ENCODE measurements around the gene POMP.
A peak's percentile ranks its signal among the peaks of the same experiment; 100 is the strongest.

POMP gene

DNA sequence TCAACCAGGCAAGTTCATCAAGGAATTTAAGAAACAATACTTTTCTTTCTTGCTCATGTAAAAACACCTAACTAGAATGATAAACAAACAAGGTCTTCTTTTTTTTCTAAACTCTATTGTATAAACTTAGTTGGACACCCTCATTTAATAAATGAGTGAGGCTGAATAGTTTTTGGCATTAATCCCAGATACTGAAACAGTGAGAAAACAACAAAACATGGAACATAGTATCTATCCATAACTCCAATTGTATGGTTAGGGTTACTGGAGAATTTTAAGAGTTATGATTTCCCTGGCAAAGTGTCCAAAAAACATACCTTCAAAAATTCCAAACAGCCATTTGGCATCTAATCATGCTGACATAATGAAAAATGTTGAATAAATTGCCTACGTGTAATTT, 5.8 kb upstream of the POMP start:
- Histone ChIP-seq H3K36me3 (no peaks in the 10 kb centered on the region), H3K27ac (no peak overlapping the region), H3K27me3 (no peaks in the 10 kb centered on the region), H3K4me1 (peaks cover 0 to 16% (median 11%) of the 10 kb centered on the region in 4 donors), H3K4me3 (no peak overlapping the region), H3K9me3 (no peaks in the 10 kb centered on the region)
- DNase-seq = no peak
- intact Hi-C loops (cut with DNase I; ENCODE audit: low total_unique reads) = no loop called here
- TF ChIP-seq, protein P1, sequence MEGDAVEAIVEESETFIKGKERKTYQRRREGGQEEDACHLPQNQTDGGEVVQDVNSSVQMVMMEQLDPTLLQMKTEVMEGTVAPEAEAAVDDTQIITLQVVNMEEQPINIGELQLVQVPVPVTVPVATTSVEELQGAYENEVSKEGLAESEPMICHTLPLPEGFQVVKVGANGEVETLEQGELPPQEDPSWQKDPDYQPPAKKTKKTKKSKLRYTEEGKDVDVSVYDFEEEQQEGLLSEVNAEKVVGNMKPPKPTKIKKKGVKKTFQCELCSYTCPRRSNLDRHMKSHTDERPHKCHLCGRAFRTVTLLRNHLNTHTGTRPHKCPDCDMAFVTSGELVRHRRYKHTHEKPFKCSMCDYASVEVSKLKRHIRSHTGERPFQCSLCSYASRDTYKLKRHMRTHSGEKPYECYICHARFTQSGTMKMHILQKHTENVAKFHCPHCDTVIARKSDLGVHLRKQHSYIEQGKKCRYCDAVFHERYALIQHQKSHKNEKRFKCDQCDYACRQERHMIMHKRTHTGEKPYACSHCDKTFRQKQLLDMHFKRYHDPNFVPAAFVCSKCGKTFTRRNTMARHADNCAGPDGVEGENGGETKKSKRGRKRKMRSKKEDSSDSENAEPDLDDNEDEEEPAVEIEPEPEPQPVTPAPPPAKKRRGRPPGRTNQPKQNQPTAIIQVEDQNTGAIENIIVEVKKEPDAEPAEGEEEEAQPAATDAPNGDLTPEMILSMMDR (IDR thresholded peaks at IDR 0.05) = no peak

DNA sequence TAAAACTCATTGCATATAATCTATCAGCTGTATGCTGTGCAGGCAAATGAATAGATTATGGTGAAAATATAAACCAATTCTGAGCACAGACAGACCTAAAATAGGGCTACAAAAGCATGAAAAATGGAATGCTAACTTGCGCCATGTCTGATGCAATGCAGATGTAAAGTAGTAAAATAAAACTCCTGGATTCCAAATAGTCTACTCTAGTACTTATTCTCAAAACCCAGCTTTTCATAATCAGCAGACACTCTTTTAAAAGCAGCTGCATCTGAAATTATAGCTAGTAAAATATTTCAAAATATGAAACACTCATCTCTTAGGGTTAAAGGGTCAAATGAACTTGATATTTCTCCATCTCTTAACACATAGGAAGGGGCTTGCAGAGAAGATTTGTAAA, 4.7 kb upstream of the POMP start:
- TF ChIP-seq, protein P1 (IDR thresholded peaks at IDR 0.05) = no peak
- Histone ChIP-seq H3K9me3 (no peaks in the 10 kb centered on the region), H3K36me3 (no peaks in the 10 kb centered on the region), H3K27me3 (no peaks in the 10 kb centered on the region), H3K4me3 (no peak overlapping the region), H3K4me1 (peaks cover 0 to 17% (median 12%) of the 10 kb centered on the region in 4 donors), H3K27ac (no peak overlapping the region)
- no peak for DNase-seq
- intact Hi-C loops (cut with DNase I; ENCODE audit: low total_unique reads) = no loop called here

DNA sequence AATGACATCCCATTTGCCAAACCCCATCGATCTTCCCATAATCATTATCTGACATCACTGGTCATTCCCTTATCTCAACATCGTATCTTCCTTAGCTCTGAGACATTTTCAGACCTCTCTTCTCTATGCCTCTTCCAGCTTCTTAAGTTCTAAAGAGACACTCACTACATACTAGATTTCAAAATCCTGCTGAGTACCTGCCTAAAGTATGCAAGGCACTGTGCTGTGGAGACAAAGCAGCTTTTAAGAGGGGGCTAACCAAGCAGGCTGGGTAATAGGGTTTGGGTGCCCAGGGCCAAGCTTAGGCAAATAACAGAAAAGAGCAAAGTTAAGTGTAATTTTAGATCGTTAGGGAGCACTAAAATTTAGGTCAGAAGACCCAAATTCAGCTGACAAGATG, 3.4 kb upstream of the POMP start:
- H3K4me1 ChIP-seq = peaks cover 0 to 27% (median 22%) of the 10 kb centered on the region in 4 donors
- intact Hi-C loops (cut with DNase I; ENCODE audit: low total_unique reads) = loop anchor here (5.0 kb wide), 1 partner anchor 62 kb away; the partner anchor contains the start of gene SLC46A3
- H3K36me3 ChIP-seq = no peaks in the 10 kb centered on the region
- H3K9me3 ChIP-seq = no peaks in the 10 kb centered on the region
- H3K4me3 ChIP-seq = no peak overlapping the region
- TF ChIP-seq, protein P1 (IDR thresholded peaks at IDR 0.05) = no peak
- DNase-seq = no peak
- no peaks in the 10 kb centered on the region for H3K27me3 ChIP-seq
- no peak overlapping the region for H3K27ac ChIP-seq

DNA sequence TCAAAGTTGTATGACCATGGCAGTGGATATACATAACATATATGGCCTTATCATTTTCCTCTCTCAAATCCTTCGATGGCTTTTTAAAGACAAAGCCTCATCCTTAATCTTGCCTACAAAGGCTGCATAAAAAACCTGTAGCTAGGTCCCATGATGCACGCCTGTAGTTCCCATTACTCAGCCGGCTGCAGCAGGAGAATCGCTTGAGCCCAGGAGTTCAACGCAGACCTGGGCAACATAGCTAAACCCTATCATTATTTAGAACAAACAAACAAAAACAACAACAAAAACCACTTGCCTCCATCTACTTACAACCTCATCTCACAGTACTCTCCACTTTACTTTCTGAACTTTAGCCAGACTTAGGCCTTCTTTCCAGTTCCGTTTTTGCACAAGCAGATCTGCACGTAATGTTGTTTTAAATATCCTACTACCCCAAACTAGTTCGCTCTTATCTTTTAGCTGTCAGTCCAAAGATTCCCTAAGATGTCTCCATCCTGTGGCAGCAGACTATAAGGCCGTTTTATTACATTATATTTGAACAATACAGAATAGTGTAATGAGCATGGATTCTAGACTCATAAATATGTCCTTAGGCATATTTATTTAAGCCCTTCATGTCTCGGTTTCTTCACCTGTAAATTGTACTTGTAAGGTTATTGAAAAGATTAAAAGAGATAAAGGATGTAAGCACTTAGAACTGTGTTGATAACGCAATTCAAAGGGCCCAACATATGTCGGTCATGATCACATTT, 969 bp upstream of the POMP start:
- H3K27me3 ChIP-seq = no peaks in the 10 kb centered on the region
- intact Hi-C loops (cut with DNase I; ENCODE audit: low total_unique reads) = loop anchor here (5.0 kb wide), 1 partner anchor 59 kb away; the partner anchor contains the start of gene SLC46A3
- no peaks in the 10 kb centered on the region for H3K9me3 ChIP-seq
- peak overlapping the region; percentile 88 to 95 for H3K27ac ChIP-seq
- peaks cover 6 to 10% (median 8%) of the 10 kb centered on the region in 3 donors for H3K36me3 ChIP-seq
- no peak for DNase-seq
- peak overlapping the region; percentile 86 to 98 for H3K4me3 ChIP-seq
- peaks cover 0 to 41% (median 32%) of the 10 kb centered on the region in 4 donors for H3K4me1 ChIP-seq
- TF ChIP-seq, protein P1 (IDR thresholded peaks at IDR 0.05) = no peak

DNA sequence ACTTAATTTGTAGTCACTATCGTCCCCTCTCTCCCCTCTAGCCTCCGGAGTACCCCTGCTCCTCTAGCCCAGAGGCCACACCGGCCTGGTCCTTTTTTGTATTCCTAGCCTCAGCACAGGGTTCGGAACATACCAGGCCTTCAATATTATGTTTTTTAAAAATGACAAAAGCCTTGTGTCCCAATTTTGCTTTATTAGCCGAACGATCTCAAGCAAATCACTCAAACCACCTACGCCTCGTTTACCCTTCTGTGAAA, 463 bp upstream of the POMP start:
- Histone ChIP-seq H3K4me3 (peak overlapping the region; percentile 86 to 98), H3K27ac (peak overlapping the region; percentile 88 to 95), H3K36me3 (peaks cover 12 to 15% (median 13%) of the 10 kb centered on the region in 3 donors), H3K27me3 (no peaks in the 10 kb centered on the region), H3K9me3 (no peaks in the 10 kb centered on the region), H3K4me1 (peaks cover 0 to 41% (median 32%) of the 10 kb centered on the region in 4 donors)
- DNase-seq = no peak
- TF ChIP-seq, protein P1 (IDR thresholded peaks at IDR 0.05) = no peak
- intact Hi-C loops (cut with DNase I; ENCODE audit: low total_unique reads) = loop anchor here (5.0 kb wide), 1 partner anchor 59 kb away; the partner anchor contains the start of gene SLC46A3
